Type B pancreatic cell (in vitro differentiated cells): Measurements from ENCODE around the gene GPC5. TPM values are rescaled to one million over a fixed set of nuclear protein-coding genes. Genes with fewer than 3 reads are reported as not detected.

Experiments used
- DNase-seq: peaks from one replicate; pipeline ENCODE4 v3.0.0; 2021; ENCODE audit warnings: mixed read lengths; ENCODE audit not compliant: unreplicated experiment; ENCODE audit errors: extremely low spot score
- H3K27ac Mint-ChIP-seq: 2 replicates; pipeline ENCODE4 v1.8.0; 2021; ENCODE audit warnings: mild to moderate bottlenecking, mixed read lengths
- H3K27me3 Mint-ChIP-seq: 2 replicates; pipeline ENCODE4 v1.8.0; 2021; ENCODE audit warnings: mixed read lengths
- H3K36me3 Mint-ChIP-seq: 2 replicates; pipeline ENCODE4 v1.8.0; 2021; ENCODE audit warnings: mixed read lengths
- H3K4me1 Mint-ChIP-seq: one replicate; pipeline ENCODE4 v1.8.0; 2021; ENCODE audit warnings: mixed read lengths; ENCODE audit not compliant: unreplicated experiment
- H3K4me3 Mint-ChIP-seq: 2 replicates; pipeline ENCODE4 v1.8.0; 2021; ENCODE audit warnings: mild to moderate bottlenecking, mixed read lengths
- H3K9me3 Mint-ChIP-seq: 2 replicates; pipeline ENCODE4 v1.8.0; 2021; ENCODE audit warnings: mixed read lengths
- CTCF ChIP-seq: fragments of 200-600 bp; sonication (generic); conservative IDR thresholded peaks from 2 replicates; pipeline ENCODE4 v1.5.0; 2021; ENCODE audit warnings: antibody characterized with exemption, mild to moderate bottlenecking
- total RNA-seq: library from RNA; stranded (reverse); gene quantifications from 2 replicates; pipeline ENCODE4 v1.2.1, GENCODE V29; 2021; ENCODE audit warnings: low replicate concordance

Gene GPC5
- total RNA-seq, 1 donor from 2014 or later, result 2.8 TPM

GRCh38 chr13:92609376-92609775 is 1211.0 kb downstream of the GPC5 start:
- Mint-ChIP-seq H3K36me3 (no peaks in the 10 kb centered on the region), H3K27me3 (no peaks in the 10 kb centered on the region), H3K9me3 (no peaks in the 10 kb centered on the region), H3K4me3 (no peak overlapping the region), H3K4me1 (no peaks in the 10 kb centered on the region), H3K27ac (no peak overlapping the region)
- DNase-seq, result no peak
- no peak for TF ChIP-seq CTCF

DNA sequence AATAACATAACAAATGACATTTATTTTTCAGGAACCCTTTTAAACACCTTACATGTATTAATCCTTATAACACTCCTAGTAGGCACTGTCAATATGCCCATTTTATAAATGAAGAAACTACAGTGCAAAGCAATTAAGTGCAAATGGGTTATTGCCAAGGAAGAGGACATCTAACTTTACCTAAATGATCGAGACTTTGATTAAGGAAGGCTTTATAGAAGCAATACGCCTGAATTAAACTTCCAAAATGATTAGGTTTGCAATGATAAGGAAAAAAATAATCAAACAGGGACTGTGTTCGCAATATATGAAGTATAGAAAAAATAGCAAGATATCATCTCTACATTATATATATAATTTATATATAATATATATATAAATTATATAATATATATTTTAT is 1214.5 kb downstream of the GPC5 start:
- no peak for DNase-seq
- no peaks in the 10 kb centered on the region for H3K4me1 Mint-ChIP-seq
- no peak for TF ChIP-seq CTCF
- no peak overlapping the region for H3K27ac Mint-ChIP-seq
- no peak overlapping the region for H3K4me3 Mint-ChIP-seq
- no peaks in the 10 kb centered on the region for H3K9me3 Mint-ChIP-seq
- H3K36me3 Mint-ChIP-seq, result no peaks in the 10 kb centered on the region
- H3K27me3 Mint-ChIP-seq, result no peaks in the 10 kb centered on the region

GRCh38 chr13:92613921-92614320 is 1215.5 kb downstream of the GPC5 start:
- H3K36me3 Mint-ChIP-seq, result no peaks in the 10 kb centered on the region
- no peak for DNase-seq
- H3K9me3 Mint-ChIP-seq, result no peaks in the 10 kb centered on the region
- no peaks in the 10 kb centered on the region for H3K4me1 Mint-ChIP-seq
- no peak overlapping the region for H3K4me3 Mint-ChIP-seq
- no peaks in the 10 kb centered on the region for H3K27me3 Mint-ChIP-seq
- H3K27ac Mint-ChIP-seq, result no peak overlapping the region
- TF ChIP-seq CTCF, result no peak

DNA sequence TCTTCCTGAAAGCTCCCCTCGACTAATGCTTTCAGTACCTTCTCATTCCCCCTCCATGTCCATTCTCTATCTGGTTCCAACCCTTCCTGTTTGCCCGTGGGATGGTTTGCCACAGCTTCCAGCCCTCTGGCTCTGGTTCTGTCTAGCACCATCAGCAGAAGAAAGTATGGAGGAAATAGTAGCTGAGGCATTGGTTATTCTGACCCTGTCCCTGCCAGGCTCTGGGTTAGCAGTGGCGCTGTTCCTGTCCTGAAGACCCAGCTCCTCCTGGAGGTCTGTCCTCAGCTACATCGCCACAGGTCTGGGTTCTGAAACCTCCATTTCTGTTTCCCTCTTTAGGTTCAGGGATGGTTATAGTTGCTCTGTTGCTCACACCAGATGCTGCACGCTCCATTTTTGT is 1223.6 kb downstream of the GPC5 start:
- Mint-ChIP-seq H3K9me3 (no peaks in the 10 kb centered on the region), H3K27me3 (no peaks in the 10 kb centered on the region), H3K36me3 (no peaks in the 10 kb centered on the region), H3K4me3 (no peak overlapping the region), H3K27ac (no peak overlapping the region), H3K4me1 (no peaks in the 10 kb centered on the region)
- no peak for DNase-seq
- no peak for TF ChIP-seq CTCF

- Mint-ChIP-seq H3K27me3 (no peaks in the 10 kb centered on the region), H3K27ac (no peak overlapping the region), H3K4me3 (no peak overlapping the region), H3K9me3 (no peaks in the 10 kb centered on the region), H3K36me3 (no peaks in the 10 kb centered on the region), H3K4me1 (no peaks in the 10 kb centered on the region)
- TF ChIP-seq CTCF, result no peak
- no peak for DNase-seq
These were observed 1224.5 kb downstream of the GPC5 start for GRCh38 chr13:92622905-92623304.

DNA sequence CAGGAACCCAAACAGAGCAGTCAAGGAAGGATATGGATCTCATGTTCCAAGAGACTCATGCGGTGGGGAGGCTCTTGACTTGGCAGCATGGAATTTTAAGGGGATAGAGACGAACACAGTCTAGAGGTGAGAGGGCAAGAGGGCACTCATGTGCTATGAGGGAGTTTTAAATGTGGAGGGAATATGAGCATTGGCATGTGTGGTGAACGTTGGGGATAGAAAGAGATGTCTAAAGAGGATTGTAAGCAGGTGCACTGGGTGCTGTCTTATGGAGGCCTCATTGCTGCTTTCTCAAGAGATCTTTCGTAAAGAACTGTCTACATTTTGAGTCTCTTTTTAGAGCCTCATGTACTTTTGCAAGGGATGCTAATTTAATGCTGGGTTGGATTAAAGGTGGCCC is 1227.9 kb downstream of the GPC5 start:
- Mint-ChIP-seq H3K4me3 (no peak overlapping the region), H3K36me3 (no peaks in the 10 kb centered on the region), H3K27me3 (no peaks in the 10 kb centered on the region), H3K9me3 (no peaks in the 10 kb centered on the region), H3K27ac (no peak overlapping the region), H3K4me1 (no peaks in the 10 kb centered on the region)
- TF ChIP-seq CTCF, result no peak
- no peak for DNase-seq
